ENCODE results near the gene DLX3.
"Not testable (repeated sequence)": the region's sequence is repeated elsewhere in the genome, so short reads cannot be mapped to it uniquely, and the experiment has no call there.

Gene DLX3
- 0 to 0.04 reads per million in 2 donors for total RNA-seq

DNA sequence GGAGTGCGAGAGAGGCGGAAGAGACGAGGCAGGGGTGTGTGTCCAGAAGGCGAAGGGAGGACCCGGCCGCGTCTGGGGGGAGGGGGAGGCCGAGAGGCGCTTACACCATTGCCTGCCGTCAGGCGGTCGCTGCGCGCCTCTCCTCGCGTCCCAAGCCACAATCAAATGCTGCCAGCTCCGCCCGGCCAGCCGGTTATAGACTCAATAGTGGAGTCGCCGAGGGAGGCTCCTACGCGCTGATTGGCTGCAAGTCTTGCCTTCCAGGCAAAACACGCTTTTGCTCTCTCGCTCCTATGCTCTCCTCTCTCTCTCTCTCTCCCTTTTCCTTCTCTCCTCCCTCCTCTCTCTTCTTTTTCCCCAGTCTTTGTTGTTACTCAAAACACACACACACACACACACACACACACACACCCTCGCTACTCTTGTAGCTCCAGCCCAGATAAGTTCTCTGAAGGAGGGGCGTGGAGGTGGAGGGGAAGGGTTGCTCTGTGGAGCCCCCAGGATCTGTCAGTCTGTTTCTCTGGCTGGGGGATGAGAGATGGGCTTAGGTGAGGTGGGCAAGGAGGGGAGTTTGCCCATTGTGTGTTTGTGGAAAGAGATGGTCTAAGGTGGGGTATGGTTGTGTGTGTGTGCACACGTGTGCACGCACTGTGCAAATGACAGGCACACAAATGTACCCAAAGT, at the start of gene DLX3:
TSS of gene DLX3 (minus strand) at position 170 of the 684 bp plus-strand sequence. CDS start 226 bp downstream, outside the sequence.
- no peak for DNase-seq

DNA sequence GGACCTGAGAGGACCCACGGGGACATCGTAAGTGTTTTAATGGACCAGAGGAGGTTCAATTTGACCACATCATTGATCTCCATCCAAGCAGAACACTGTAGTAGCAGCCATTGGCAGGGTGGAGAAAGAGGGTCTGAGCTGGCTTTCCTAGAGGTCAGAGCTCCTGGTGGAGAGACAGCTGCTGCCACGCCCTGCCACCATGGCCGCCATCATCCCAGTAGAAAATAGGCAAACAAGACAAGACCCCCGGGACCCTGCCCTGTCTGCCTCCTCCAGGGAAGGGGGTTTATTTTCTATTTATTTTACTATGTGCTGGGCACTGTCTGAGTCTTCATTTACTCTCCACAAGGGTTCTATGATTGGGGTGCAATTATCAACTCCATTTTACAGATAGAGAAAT, 49.5 kb upstream of the DLX3 start:
- DNase-seq: no peak

- no peak for DNase-seq
These were observed 48.5 kb upstream of the DLX3 start for GRCh38 chr17:50043290-50044148.

- DNase-seq: no peak
These were observed 47.2 kb upstream of the DLX3 start for GRCh38 chr17:50042211-50042610.

DNA sequence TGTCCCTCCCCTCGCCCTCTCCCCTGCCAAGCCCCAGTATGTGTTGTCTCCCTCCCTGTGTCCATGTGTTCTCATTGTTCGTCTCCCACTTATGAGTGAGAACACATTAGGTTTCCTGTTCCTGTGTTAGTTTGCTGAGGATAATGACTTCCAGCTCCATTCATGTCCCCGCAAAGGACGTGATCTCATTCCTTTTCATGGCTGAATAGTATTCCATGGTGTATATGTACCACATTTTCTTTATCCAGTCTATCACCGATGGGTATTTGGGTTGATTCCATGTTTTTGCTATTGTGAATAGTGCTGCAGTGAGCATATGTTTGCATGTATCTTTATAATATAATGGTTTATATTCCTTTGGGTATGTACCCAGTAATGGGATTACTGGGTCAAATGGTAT, 45.5 kb upstream of the DLX3 start:
- DNase-seq: not testable (repeated sequence)

- no peak for DNase-seq
These were observed 44.0 kb upstream of the DLX3 start for GRCh38 chr17:50039058-50039457.

- no peak for DNase-seq
These were observed 42.5 kb upstream of the DLX3 start for GRCh38 chr17:50037321-50038107.

DNA sequence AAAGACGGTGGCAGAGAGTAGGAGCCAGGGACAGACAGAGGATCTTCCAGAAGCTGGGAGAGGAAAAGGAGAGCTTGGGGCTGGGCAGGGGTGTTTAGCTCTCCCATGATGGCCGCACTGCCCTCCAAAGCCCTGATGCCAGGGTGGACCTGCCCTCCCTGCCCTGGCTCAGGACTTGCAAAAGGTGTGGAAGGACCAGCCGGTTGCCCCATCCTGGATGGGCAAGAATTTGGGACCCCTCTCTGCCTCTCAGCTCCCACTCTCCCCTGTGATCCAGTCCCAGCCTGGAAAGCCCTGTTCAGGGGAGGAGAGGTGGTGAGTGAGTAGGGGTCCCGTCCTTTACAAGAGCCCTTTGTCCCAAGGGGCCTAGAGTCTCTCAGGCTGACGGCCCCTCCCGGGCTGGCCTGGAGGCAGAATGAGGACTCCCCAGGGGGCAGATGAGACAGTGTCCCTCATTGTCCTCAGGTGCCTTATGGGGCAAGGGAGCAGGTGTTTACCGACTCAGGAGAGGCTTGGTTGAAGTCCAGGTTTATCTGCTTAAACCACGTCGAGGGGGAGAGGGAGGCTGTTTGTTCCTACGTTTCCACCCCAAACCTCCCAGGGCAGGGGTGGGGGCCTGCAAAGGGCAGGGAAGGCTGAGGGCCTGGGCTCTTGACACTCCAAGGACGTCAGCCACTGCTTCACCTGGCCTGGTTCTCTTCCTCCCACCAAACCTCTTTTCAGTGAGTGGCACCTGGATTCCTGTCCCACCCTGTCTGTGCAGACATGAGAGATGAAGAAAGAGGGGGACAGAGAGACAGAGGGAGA, 41.6 kb upstream of the DLX3 start:
- DNase-seq: no peak

- no peak for DNase-seq
These were observed 40.9 kb upstream of the DLX3 start for GRCh38 chr17:50035945-50036344.

DNA sequence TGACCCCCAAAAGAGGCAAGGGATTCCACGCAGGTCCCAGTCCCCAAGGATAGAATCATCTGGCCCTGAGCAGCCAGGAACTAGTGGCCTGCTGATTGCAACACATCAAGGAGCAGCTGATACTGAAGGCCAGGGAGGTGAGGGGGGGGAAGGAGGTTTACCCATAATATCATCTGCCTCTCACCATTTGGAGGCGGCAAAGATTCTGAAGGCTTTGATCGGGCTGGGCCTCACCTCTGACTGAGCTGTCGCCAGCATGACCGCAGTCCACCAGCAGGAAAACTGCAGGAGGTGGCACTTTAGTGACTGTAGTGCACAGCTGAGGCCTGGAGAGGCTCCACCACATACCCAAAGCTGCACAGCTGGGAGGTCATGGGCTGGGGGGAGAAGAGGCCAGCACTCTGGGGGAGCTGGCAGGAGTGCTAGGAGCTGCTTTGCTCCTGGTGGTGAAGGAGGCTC, 40.4 kb upstream of the DLX3 start:
- no peak for DNase-seq

- DNase-seq: no peak
These were observed 39.7 kb upstream of the DLX3 start for GRCh38 chr17:50034498-50035364.

DNA sequence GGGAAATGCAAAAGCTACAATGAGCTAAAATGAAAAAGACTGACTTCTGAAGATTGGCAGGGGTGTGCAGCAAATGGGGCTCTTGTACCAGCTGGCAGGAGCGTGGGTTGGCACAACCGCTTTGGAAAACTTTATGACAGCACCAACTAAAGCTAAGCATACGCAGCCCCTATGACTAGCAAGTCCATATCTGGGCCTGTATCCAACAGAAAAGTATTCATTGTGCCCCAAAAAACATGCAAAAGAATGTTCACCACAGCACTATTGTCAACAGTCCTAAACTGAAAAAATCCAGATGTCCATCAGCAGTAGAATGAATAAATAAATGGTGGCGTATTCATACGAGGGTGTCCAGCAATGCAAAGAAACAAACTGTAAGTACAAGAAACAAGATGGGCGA, 38.3 kb upstream of the DLX3 start:
- DNase-seq: no peak

DNA sequence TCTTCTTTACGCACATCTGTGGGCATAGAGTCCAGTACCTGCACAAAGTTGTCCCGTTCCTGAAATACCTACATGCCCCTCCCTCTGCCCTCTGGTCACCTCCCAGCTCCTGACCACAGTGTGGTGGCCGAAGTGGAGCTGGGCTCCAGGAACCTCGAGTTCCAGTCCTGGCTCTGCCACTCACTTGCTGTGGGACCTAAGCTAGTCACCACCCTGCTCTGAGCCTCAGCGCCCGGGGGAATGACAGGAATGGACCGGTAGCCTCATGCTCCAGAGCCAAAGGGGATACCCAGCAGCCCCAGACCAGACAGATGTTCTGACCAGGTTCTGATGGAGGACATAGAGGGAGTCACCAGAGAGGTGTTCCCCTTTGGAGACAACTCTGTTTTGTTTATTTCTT, 34.2 kb upstream of the DLX3 start:
- DNase-seq: no peak

- DNase-seq: no peak
These were observed 33.7 kb upstream of the DLX3 start for GRCh38 chr17:50028736-50029120.

DNA sequence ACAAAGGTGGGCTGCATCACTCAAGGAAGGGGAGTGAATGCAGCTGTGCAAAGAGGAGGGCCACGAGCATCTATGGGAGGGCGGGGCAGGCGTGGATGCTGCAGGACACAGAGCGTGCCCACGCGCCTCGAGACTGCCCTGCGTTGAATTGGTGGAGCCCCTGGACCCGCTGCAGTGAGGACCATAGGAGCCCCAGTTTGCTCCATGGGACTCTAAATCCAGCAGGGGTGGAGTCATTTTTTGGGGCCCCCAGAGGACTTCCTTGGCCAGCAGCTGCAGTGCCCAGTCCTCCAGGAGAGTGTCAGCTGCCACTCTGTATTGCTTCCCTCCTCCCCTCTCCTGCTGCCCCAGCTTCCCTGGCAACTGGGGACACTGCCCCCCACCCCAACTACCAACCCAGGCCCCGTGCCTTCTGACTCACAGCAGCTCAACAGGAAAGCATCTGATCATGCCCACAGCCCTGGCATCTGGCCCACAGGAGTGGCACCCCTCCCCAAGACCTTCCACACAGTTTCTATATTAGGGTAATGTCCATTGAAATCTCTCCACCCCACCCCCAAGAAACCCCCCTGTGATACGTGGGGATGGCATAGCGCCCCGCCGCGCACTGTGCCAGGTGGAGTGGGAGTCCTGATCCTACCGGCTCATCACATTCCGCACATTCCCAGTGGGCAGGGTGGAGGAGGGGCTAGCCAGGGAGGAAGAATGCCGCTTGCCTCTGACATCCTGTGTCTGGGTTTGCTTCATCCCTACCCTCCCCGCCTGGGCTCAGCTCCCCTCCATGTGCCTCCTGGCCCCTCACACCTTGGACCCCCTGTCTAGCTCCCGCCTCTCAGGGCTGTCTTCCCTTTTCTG, 33.1 kb upstream of the DLX3 start:
- no peak for DNase-seq

DNA sequence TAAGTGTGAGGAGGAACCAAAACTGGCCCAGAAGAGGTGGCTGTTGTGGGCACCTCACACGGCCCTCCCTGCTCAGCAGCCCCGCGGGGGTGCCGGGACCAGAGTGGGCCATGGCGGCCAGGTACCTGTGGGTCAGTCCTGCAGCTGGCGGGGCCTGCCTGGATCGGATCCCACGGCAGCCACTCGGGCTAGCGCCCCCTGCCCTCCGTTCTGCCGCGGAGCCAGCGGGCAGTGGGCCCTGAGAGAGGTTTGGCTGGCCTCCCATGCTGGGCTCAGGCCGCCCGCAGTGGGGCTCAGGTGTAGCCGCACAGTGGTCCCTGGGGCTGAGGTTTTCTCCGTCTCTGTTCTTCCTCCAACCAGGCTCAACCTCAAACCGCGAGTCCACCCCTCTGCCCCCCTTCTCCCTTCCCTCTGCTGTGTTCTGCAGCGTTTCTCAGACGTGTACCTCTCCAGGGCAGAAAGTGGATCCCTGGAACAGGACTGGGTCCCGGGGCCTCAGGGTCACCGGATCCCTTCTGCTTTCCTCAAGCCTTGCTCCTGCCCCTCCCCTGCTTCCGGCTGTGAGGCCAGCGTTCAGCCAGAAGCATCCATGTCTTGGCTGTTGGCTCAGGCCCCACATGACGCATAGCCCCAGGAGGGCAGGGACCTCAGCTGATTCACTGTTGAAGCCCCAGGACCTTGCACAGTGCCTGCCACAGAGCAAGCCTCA, 32.3 kb upstream of the DLX3 start:
- no peak for DNase-seq

DNA sequence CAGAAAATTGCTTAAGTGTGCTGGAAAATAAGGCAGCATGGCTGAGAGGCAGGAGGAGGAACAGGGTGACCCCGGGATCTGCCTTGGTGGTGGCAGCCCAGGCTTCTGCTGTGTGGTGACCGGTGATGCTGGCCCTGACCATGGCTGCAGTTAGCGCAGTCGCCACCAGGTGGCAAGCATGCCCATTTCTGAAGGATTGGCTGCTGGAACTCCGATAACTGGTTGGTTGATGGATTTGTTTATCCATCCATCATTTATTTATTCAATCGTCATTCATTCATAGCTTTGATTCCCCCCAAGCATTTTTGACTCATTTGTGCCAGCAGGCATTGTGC, 31.8 kb upstream of the DLX3 start:
- DNase-seq: peak; percentile 36

GRCh38 chr17:50026046-50026675, 31.1 kb upstream of the DLX3 start:
- no peak for DNase-seq

DNA sequence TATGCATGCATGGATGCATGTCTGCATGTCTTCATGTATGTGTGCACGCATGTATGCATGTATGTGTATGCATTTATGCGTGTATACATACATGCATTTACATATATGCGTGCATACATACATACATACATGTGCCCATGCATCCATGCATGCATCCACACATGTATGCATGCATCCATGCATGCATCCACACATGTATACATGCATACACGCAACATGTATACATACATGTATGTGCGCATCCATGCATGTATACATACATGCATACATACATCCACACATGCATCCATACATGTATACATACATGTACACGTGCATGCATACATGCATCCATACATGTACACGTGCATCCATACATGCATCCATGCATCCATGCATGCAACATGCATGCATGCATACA, 29.8 kb upstream of the DLX3 start:
- DNase-seq: no peak
